Measurements from ENCODE around the gene TBCA.

Gene TBCA

GRCh38 chr5:77642738-77643653 lies 133.1 kb downstream of the TBCA start:
- no peak for DNase-seq (ENCODE audit: low spot score)

- no peak for DNase-seq (ENCODE audit: low spot score)
Observed at GRCh38 chr5:77641963-77642737, 134.0 kb downstream of the TBCA start.

GRCh38 chr5:77641397-77641943 lies 134.7 kb downstream of the TBCA start:
- DNase-seq (ENCODE audit: low spot score), result no peak
